Mucosa of stomach (tissue), 1 donor: ENCODE results near the gene CSNK1D.
A peak's percentile ranks its signal among the peaks of the same experiment; 100 is the strongest.

Experiments
- H3K27me3 ChIP-seq: one replicate; pipeline ENCODE4 v1.7.0; 2013; ENCODE audit warnings: mild to moderate bottlenecking, low read length; ENCODE audit not compliant: control insufficient read depth, insufficient read depth
- H3K36me3 ChIP-seq: one replicate; pipeline ENCODE4 v1.7.0; 2013; ENCODE audit warnings: low read length; ENCODE audit not compliant: control insufficient read depth, insufficient read depth
- H3K4me1 ChIP-seq: one replicate; pipeline ENCODE4 v1.7.0; 2013; ENCODE audit warnings: mild to moderate bottlenecking, low read length; ENCODE audit not compliant: control insufficient read depth, insufficient read depth
- H3K4me3 ChIP-seq: one replicate; pipeline ENCODE4 v1.7.0; 2013; ENCODE audit warnings: low read length
- H3K9ac ChIP-seq: one replicate; pipeline ENCODE4 v1.7.0; 2013; ENCODE audit warnings: mild to moderate bottlenecking, low read length, moderate library complexity
- H3K9me3 ChIP-seq: one replicate; pipeline ENCODE4 v1.7.0; 2013; ENCODE audit warnings: mild to moderate bottlenecking, low read length, moderate library complexity; ENCODE audit not compliant: control insufficient read depth
- donor health status: Pancreatic carcinoma.

Gene CSNK1D

DNA sequence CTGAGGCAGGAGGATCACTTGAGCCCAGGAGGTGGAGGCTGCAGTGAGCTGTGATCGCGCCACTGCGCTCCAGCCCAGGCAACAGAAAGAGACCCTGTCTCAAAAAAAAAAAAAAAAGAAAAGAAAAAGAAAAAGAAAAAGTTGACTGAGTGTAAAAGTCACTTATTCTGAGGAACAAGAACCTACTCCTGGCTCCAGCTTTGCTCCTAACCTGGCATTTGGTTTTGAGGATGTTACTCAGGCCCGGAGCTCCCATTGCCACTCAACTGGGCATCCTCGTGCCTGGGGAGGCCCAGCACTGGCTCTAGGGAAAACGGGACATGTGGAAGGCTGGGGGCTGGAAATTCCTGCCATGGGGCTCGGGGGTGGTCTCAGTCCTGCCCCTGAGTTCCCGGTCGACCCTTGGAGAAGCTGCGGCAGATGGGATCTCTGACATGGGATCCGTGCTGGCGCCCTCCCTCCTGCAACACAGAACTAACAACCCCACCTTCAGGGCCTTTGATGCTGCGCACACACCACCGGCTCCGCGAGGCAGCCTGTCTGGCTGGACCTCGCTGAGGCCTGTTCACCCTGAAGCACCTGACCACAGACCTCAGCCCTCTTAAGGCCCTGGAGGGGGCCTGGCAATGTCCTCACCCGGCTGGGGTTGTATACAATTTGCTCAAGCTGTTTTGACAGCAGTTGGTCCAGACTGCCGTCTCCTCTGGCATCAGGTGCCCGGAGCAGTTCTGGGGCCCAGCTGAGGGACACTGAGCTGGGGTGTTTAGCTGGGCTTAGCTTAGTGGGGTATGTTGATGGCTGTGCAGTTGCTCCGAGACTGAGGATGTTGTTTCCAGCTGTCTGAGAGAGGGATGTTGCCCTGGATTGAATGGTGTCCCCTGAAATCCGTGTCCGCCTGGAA lies 31.6 kb upstream of the CSNK1D start:
- Histone ChIP-seq H3K27me3 (peaks cover 5% of the 10 kb centered on the region), H3K4me1 (peaks cover 4% of the 10 kb centered on the region), H3K4me3 (no peak overlapping the region), H3K9me3 (no peaks in the 10 kb centered on the region), H3K9ac (no peak overlapping the region), H3K36me3 (no peaks in the 10 kb centered on the region)

DNA sequence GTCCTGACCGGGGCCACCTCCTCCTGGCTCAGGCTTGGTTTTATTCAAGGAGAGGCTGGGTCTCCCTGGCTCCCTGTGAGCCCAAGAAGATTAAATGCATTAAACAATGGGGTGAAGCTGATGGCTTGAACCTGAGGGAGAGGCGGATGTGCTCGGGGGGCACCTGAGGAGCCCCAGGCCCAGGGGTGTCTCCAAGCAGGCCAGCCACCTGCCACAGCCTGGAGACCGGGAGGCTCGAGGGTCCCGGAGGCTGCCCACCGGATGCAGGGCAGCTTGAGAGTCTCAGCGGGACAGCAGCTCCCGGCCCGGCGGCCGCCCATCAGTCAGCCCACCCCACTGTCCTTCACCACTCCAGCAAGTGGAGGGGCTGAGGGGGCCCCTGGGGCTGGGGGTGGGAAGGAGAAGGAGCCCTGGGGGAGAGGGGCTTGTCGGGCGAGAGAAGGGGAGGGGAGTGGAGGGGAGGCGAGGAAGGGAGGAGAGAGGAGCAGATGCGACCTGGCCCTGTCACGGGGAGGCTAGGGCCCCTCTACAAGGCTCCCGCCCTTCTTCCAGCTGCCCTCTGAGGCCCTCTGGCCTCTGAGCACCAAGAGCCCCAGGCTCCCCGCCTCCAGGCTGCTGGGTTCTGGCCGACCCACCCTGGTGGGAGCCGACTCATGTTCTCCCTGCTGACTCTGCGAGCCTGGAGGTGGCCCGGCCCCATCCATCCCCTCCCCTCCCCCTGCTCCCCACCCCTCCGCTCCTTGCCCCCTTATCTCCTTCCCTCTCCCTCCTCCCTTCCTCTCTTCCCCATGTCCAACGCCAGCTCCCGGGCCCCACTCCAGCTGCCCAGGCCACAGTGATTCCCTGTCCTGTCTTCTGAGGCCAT lies 30.7 kb upstream of the CSNK1D start:
- no peaks in the 10 kb centered on the region for H3K4me1 ChIP-seq
- H3K36me3 ChIP-seq, result no peaks in the 10 kb centered on the region
- H3K4me3 ChIP-seq, result no peak overlapping the region
- H3K9me3 ChIP-seq, result no peaks in the 10 kb centered on the region
- H3K27me3 ChIP-seq, result no peaks in the 10 kb centered on the region
- no peak overlapping the region for H3K9ac ChIP-seq

DNA sequence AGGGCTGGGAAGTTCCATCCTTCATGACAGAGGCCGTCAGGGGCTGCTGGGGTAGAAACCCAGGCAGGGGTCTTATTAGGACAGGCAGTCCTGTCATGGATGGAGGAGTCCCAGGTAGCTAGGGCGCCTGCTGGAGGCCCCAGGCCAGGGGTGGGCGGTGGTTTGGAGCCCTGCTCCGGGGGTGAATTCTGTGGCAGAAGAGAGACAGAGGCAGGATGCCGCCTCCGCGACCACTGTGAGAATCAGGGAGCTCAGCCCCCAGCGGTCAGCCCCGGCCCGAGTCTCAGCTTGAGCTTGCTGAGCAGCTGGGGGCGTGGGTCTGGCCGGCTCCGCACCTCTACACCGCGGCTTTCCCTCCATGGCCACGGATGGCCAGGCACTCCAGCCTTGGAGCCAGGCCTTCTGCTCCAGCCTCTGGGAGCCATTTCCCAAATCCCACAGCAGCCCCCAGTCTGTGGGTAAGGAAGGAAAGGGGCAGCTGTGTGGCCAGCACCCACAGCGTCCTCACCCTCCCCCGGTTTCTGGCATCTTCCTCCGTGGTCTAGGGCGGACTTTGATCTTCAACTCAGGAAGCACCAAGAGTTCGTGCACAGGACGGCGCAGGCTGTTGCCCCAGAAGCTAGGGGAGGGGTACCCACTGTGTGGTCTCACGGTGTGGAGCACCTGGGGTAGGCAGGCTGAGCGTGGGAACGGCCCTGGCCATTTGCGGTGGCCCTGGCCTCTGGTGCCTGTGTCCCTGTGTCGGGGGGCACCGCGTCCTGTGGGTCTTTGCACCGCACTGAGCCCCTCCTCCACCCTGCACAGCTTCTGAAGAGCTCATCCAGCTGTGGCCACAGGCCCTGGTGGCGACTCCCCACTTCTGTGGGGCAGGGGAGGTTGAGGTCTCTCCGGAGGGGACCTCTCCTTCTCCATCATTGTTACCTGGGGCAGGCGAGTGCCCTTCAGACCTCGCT lies 29.8 kb upstream of the CSNK1D start:
- Histone ChIP-seq H3K27me3 (no peaks in the 10 kb centered on the region), H3K9me3 (no peaks in the 10 kb centered on the region), H3K4me1 (peaks cover 9% of the 10 kb centered on the region), H3K36me3 (no peaks in the 10 kb centered on the region), H3K4me3 (no peak overlapping the region), H3K9ac (no peak overlapping the region)

DNA sequence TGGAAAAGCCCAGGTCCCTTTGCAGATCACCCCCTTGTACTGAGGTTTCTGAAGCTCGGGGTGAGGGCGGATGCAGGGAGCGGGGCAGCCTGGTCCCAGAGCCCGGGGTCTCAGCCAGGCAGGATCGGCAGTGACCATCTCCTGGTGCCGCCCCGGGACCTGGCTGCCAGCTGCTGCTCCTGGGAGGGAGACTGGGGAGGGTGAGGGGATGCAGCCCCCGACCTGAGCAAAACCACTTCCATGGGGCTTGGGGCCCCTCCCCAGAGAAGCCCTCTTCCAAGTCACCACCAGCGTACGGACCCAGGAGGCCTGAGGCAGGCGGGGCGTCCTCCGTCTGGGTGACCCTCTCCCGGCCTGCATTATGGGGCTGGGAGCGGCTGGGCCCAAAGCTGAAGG lies 29.1 kb upstream of the CSNK1D start:
- no peaks in the 10 kb centered on the region for H3K36me3 ChIP-seq
- peaks cover 16% of the 10 kb centered on the region for H3K4me1 ChIP-seq
- H3K9me3 ChIP-seq, result no peaks in the 10 kb centered on the region
- H3K4me3 ChIP-seq, result no peak overlapping the region
- no peak overlapping the region for H3K9ac ChIP-seq
- H3K27me3 ChIP-seq, result no peaks in the 10 kb centered on the region

DNA sequence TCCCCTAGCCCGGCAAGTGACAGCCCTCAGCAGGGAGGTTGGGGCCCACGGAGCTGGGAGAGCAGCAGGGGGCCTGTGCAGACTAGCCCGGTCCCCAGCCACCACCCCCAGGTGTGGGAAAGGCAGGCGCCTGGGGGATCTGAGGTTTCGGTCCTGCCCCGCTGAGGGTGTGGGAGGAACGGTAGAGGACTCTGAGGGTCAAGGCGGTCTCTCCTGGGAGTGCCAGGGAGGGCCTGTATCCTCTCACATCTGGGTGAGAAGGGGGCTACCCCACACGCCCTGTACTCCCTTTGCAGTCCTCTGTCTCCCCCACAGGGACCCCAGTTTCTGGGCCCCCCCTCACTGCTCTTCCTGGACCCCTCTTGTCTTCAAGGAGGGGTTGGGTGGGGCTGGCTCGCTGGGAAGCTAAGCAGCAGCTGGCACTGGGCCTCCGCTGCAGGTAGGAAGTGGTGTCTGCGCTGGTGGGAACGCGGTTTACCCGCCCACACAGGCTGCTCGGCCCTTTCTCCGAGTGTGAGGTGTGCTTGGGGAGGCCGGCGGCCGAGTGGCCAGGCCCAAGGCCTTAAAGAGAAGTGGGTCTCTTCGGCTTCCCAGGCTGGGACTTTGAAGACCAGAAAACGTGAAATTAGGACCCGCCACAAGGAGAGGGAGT lies 28.5 kb upstream of the CSNK1D start:
- no peaks in the 10 kb centered on the region for H3K9me3 ChIP-seq
- no peaks in the 10 kb centered on the region for H3K27me3 ChIP-seq
- no peaks in the 10 kb centered on the region for H3K36me3 ChIP-seq
- no peak overlapping the region for H3K9ac ChIP-seq
- no peak overlapping the region for H3K4me3 ChIP-seq
- H3K4me1 ChIP-seq, result peaks cover 21% of the 10 kb centered on the region

DNA sequence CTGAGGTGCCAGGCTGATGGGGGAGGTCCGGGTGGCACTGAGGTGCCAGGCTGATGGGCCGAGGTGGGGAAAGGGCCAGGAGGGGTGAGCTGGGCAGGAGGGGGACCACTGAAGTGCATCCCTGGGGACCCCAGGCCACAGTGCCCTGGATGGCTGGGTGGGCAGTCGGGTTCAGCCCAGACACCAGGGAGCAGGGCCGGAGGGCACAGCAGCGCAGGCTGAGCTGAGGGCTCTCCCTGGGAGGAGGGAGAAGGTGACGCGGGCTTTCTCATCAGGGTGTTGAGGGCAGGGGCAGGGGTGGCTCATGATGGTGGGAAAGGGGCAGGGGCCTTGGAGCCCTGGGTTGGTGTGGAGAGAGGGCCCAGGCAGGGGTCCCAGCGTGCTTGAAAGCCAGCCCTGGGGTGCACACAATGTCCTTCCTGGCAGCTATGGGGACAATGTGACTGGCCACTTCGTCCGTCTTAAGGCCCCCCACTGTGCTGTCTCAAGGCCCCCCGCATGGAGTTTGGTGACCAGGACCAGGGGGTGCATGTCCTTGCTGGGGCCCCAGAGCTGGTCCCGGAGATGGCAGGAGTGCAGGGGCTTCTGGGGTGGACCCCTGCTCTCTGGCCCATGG lies 27.9 kb upstream of the CSNK1D start:
- H3K27me3 ChIP-seq, result no peaks in the 10 kb centered on the region

DNA sequence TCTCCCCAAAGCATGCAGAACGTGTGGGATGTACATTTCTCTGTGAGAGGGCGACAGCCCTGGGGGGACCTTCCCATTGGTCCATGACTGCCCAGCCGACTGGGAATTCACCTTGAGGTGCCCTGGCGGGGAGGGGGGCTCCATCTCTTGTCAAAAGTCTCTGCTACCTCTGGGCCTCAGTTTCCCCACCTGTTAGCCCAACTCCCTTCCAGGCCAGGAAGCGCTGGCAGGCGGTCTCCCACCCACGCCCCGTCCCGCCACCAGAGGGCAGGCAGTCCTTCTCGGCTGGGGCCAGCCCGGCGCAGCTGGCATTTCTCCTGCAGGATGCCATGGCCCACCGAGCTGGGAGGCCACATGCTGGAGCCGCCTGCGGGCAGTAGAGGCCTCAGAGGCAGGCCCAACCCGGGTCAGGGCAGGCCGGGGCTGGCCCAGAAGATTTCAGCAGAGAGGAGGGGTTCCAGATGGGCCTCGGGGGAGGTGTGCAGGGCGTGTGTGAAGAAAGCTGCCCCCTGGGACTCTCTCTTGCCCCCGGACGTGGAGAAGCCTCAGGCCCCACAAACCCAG lies 27.3 kb upstream of the CSNK1D start:
- no peaks in the 10 kb centered on the region for H3K27me3 ChIP-seq
- H3K9me3 ChIP-seq, result no peaks in the 10 kb centered on the region
- H3K4me3 ChIP-seq, result no peak overlapping the region
- H3K36me3 ChIP-seq, result no peaks in the 10 kb centered on the region
- H3K9ac ChIP-seq, result no peak overlapping the region
- peaks cover 33% of the 10 kb centered on the region for H3K4me1 ChIP-seq

More for the DNA sequence above, 27.9 kb upstream of the CSNK1D start:
- Histone ChIP-seq H3K9ac (no peak overlapping the region), H3K36me3 (no peaks in the 10 kb centered on the region), H3K4me1 (peaks cover 28% of the 10 kb centered on the region), H3K4me3 (no peak overlapping the region), H3K9me3 (no peaks in the 10 kb centered on the region)

DNA sequence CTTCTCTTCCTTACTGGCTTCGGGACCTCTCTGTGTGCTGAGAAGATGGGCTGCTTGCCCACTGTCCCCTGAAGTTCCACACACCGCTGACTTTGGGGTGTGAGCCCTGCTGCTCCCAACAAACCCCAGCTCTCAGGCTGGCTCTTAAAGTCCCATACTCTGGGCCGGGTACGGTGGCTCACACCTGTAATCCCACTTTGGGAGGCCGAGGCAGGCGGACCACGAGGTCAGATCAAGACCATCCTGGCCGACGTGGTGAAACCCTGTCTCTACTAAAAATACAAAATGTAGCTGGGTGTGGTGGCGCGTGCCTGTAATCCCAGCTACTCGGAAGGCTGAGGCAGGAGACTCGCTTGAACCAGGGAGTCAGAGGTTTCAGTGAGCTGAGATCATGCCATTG lies 26.7 kb upstream of the CSNK1D start:
- H3K27me3 ChIP-seq, result no peaks in the 10 kb centered on the region
- H3K4me1 ChIP-seq, result peaks cover 38% of the 10 kb centered on the region
- no peak overlapping the region for H3K4me3 ChIP-seq

DNA sequence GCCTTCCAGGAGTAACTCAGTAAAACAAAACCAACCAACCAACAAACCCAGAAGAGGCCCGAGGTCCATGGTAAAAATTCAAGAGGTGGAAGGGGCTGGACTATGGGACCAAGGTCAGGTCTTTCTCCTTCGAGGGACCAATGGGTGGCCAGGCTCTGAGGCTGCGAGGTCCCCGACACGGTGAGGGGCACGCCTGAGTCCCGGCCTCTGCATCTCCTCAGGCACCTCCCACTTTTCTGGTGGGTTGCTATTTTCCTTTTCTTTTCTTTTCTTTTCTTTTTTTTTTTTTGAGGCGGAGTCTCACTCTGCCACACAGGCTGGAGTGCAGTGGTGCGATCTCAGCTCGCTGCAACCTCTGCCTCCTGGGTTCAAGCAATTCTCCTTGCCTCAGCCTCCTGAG lies 26.0 kb upstream of the CSNK1D start:
- H3K27me3 ChIP-seq, result no peaks in the 10 kb centered on the region
- H3K4me1 ChIP-seq, result peaks cover 45% of the 10 kb centered on the region
- no peak overlapping the region for H3K4me3 ChIP-seq

More for the DNA sequence above, 26.7 kb upstream of the CSNK1D start:
- Histone ChIP-seq H3K9ac (no peak overlapping the region), H3K36me3 (no peaks in the 10 kb centered on the region), H3K9me3 (no peaks in the 10 kb centered on the region)

DNA sequence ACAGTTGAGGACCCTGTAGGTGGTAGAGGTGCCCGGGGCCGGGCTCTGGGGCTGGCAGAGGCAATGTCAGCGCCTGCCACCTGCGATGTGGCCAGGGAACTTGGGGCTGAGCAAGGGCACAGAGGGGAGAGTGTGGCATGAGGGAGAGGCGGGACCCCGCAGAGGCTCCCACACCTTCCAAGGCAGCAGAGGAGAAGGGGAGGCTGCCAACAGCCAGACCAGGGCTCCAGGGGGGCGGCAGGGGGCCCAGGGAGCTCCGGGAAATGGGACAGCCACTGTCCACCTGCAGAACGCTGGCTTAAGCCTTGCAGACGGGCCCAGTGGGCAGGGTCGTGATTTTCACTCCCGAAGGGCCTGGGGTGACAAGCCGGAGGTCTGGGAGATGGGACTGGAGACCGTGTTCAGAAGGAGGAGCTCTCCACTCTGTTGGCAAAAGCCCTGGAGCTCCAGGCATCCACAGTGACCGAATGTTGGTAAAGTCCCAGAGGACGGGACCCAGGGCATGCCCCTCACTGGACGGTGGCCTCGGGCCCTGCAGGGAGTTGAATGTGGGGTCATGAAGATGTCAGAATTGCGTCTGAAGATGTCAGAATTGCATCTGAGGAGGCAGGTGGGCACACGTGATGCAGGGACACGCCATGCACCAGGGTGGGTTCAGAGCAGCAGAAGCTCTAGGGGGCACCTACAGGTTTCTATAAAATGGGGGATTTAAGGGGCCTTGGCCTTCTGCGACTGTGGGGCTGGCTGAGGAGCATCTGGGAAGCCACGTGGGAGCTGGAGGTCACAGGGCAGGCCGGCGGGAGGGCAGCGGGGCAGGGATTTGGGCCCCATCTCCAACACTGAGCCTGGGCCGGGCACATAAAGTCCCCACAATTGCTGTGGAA lies 25.3 kb upstream of the CSNK1D start:
- peak overlapping the region; percentile 17 for H3K4me3 ChIP-seq
- no peaks in the 10 kb centered on the region for H3K9me3 ChIP-seq
- H3K4me1 ChIP-seq, result peaks cover 52% of the 10 kb centered on the region
- H3K36me3 ChIP-seq, result no peaks in the 10 kb centered on the region
- H3K9ac ChIP-seq, result peak overlapping the region; percentile 78
- H3K27me3 ChIP-seq, result no peaks in the 10 kb centered on the region

More for the DNA sequence above, 26.0 kb upstream of the CSNK1D start:
- Histone ChIP-seq H3K36me3 (no peaks in the 10 kb centered on the region), H3K9me3 (no peaks in the 10 kb centered on the region), H3K9ac (no peak overlapping the region)
